CD4-positive, alpha-beta T cell (primary cell): ENCODE measurements around the gene HERPUD2. TPM values are rescaled to one million over a fixed set of nuclear protein-coding genes. Genes with fewer than 3 reads are reported as not detected.

Source experiments
- ATAC-seq: fragments of 200-7000 bp; cut with Tn5 transposase; one replicate; pipeline ENCODE4 v1.10.0; 2022; ENCODE audit warnings: mild to moderate bottlenecking; ENCODE audit not compliant: poor library complexity
- CTCF ChIA-PET: fragments of 350-600 bp; sonication (Branson Sonifier 250); formaldehyde crosslinking; loops from one replicate; lab custom pipeline; 2021; ENCODE audit warnings: antibody characterized with exemption, inconsistent platforms; lab: Charles Lee
- POLR2A ChIA-PET: fragments of 350-600 bp; sonication (Branson Sonifier 250); formaldehyde crosslinking; loops from one replicate; lab custom pipeline; 2021; ENCODE audit warnings: antibody characterized with exemption, inconsistent platforms; lab: Charles Lee
- DNase-seq, 14 experiments: peaks; one replicate each; pipeline ENCODE4 v3.0.0-alpha.2; 2013 to 2020; ENCODE audit warnings: mixed read lengths in 2 of 14
- H3K27ac ChIP-seq, 2 donors: one replicate each; pipeline versions ENCODE4 v1.5.1 to v1.7.0; 2013; ENCODE audit warnings: low read length in 2 of 2, low read depth in 1 of 2, mild to moderate bottlenecking in 1 of 2
- H3K27me3 ChIP-seq, 2 experiments: 1 replicate in 1 of 2; 2 replicates in 1 of 2; pipeline versions ENCODE4 v1.6.1 to v1.7.0; 2013; ENCODE audit warnings: low read length in 2 of 2, control low read depth in 1 of 2, mild to moderate bottlenecking in 1 of 2, moderate library complexity in 1 of 2; ENCODE audit not compliant: insufficient read depth in 2 of 2, control insufficient read depth in 1 of 2
- H3K36me3 ChIP-seq: one replicate; pipeline ENCODE4 v1.6.1; 2013; ENCODE audit warnings: low read length, control low read depth; ENCODE audit not compliant: insufficient read depth
- H3K4me1 ChIP-seq: one replicate; pipeline ENCODE4 v1.6.1; 2013; ENCODE audit warnings: low read length, control low read depth; ENCODE audit not compliant: insufficient read depth
- H3K4me3 ChIP-seq: one replicate; pipeline ENCODE4 v1.5.1; 2013; ENCODE audit warnings: mild to moderate bottlenecking, low read length, moderate library complexity
- H3K9me3 ChIP-seq, 2 experiments: 1 replicate in 1 of 2; 2 replicates in 1 of 2; pipeline versions ENCODE4 v1.6.1 to v1.7.0; 2013; ENCODE audit warnings: low read length in 2 of 2, mild to moderate bottlenecking in 2 of 2, control low read depth in 1 of 2, moderate library complexity in 1 of 2; ENCODE audit not compliant: control insufficient read depth in 1 of 2, insufficient read depth in 1 of 2
- H3K27ac Mint-ChIP-seq: one replicate; pipeline ENCODE4 v1.8.0; 2020; ENCODE audit warnings: mixed read lengths
- H3K27me3 Mint-ChIP-seq: one replicate; pipeline ENCODE4 v1.8.0; 2021; ENCODE audit warnings: mixed read lengths
- H3K36me3 Mint-ChIP-seq: one replicate; pipeline ENCODE4 v1.8.0; 2021; ENCODE audit warnings: low read depth, mixed read lengths
- H3K4me1 Mint-ChIP-seq: one replicate; pipeline ENCODE4 v1.8.0; 2021; ENCODE audit warnings: low read depth, mixed read lengths
- H3K4me3 Mint-ChIP-seq: one replicate; pipeline ENCODE4 v1.8.0; 2020; ENCODE audit warnings: mild to moderate bottlenecking, mixed read lengths
- H3K9me3 Mint-ChIP-seq: one replicate; pipeline ENCODE4 v1.8.0; 2020; ENCODE audit warnings: mixed read lengths
- intact Hi-C, 2 experiments: fragments of 100-400 bp; cut with DNase I in 1 of 2; cut with micrococcal nuclease in 1 of 2; formaldehyde crosslinking; loops; one replicate each; pipeline versions ENCODE4 v1.15.1 to v1.9.0; 2023 to 2025; cut with DNase I, micrococcal nuclease
- total RNA-seq, 174 experiments: library from RNA in 2 of 174; stranded (reverse) in 2 of 174; gene quantifications; one replicate each; pipeline ENCODE4 v1.2.3 and lab custom pipeline; 2021 to 2026
- TF ChIP-seq, protein P1 (sequence below): fragments of 200-600 bp; IDR thresholded peaks from one replicate; pipeline ENCODE4 v1.8.0; 2022; ENCODE audit warnings: antibody characterized with exemption, mild to moderate bottlenecking

Gene HERPUD2
- total RNA-seq, 2 experiments from 2014 or later, result 113 to 127 TPM

DNA sequence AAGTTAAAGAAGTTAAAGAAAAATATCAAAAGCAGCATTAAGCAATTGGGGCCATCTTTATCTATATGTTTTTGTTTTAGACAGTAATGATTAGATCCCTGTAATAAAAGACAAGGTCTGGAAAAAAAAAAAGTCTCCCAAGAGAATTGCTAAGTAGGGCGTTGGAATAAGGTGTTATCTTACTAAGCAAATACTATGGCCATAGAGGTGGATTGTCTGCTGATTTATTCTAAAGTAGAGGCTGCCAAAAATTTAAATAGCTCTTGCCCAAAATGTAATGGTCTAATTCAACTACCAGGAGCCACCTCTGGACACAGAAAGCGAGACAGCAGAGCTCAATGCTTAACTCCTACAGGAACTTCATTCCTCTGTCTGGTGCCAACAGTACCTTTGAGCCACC lies 71.6 kb downstream of the HERPUD2 start:
- ChIA-PET CTCF (interaction anchor here (2.2 to 2.3 kb wide), 2 partner anchors 11 to 49 kb away, joined by 7 to 20 read pairs; no protein-coding TSS in a partner anchor), POLR2A (interaction anchor here (0.9 kb wide), 1 partner anchor 72 kb away, joined by 3 read pairs; the partner anchor contains the start of gene HERPUD2)
- Histone ChIP-seq H3K4me1 (peaks cover 5% of the 10 kb centered on the region), H3K27ac (no peak overlapping the region), H3K4me3 (no peak overlapping the region), H3K9me3 (no peaks in the 10 kb centered on the region), H3K27me3 (no peaks in the 10 kb centered on the region), H3K36me3 (peaks cover 3% of the 10 kb centered on the region)
- ATAC-seq (no peak), DNase-seq (no peak)
- intact Hi-C loops, result loop anchor here (5.0 to 10.0 kb wide), 6 partner anchors 196 to 1299 kb away; no protein-coding TSS in a partner anchor
- Mint-ChIP-seq H3K27me3 (no peaks in the 10 kb centered on the region), H3K36me3 (peaks cover 6% of the 10 kb centered on the region), H3K9me3 (no peaks in the 10 kb centered on the region), H3K4me3 (no peak overlapping the region), H3K27ac (no peak overlapping the region), H3K4me1 (peaks cover 5% of the 10 kb centered on the region)
- TF ChIP-seq, protein P1, sequence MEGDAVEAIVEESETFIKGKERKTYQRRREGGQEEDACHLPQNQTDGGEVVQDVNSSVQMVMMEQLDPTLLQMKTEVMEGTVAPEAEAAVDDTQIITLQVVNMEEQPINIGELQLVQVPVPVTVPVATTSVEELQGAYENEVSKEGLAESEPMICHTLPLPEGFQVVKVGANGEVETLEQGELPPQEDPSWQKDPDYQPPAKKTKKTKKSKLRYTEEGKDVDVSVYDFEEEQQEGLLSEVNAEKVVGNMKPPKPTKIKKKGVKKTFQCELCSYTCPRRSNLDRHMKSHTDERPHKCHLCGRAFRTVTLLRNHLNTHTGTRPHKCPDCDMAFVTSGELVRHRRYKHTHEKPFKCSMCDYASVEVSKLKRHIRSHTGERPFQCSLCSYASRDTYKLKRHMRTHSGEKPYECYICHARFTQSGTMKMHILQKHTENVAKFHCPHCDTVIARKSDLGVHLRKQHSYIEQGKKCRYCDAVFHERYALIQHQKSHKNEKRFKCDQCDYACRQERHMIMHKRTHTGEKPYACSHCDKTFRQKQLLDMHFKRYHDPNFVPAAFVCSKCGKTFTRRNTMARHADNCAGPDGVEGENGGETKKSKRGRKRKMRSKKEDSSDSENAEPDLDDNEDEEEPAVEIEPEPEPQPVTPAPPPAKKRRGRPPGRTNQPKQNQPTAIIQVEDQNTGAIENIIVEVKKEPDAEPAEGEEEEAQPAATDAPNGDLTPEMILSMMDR, result no peak

DNA sequence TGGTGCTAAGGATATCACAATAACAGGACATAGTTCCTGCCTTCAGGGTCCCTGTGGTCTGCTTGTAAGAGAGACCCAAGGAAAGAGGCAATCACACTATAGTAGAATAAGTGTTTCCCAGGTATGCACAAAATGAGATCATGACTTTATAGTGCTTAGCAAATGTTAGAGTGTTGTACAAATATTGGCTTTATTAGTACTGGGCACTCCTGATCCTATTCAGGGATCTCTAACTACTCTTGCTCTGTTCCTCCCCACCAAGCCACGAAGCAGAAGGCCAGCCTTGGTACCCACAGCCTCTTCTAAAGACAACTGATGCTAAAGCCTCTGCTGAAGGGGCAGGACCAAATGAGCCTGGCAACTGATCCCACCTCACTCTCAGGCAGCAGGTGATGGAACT lies 75.1 kb downstream of the HERPUD2 start:
- no peaks in the 10 kb centered on the region for H3K9me3 ChIP-seq
- Mint-ChIP-seq H3K4me3 (no peak overlapping the region), H3K4me1 (peaks cover 5% of the 10 kb centered on the region), H3K9me3 (no peaks in the 10 kb centered on the region), H3K27ac (no peak overlapping the region), H3K27me3 (no peaks in the 10 kb centered on the region), H3K36me3 (no peaks in the 10 kb centered on the region)
- POLR2A ChIA-PET, result no interaction called here
- CTCF ChIA-PET, result no interaction called here
- no peak overlapping the region for H3K27ac ChIP-seq
- no peak overlapping the region for H3K4me3 ChIP-seq
- intact Hi-C loops, result loop anchor here (5.0 to 10.0 kb wide), 6 partner anchors 193 to 1295 kb away; no protein-coding TSS in a partner anchor
- ATAC-seq (no peak), DNase-seq (no peak)
- H3K4me1 ChIP-seq, result peaks cover 5% of the 10 kb centered on the region
- no peaks in the 10 kb centered on the region for H3K27me3 ChIP-seq
- H3K36me3 ChIP-seq, result no peaks in the 10 kb centered on the region
- TF ChIP-seq, protein P1, result no peak

DNA sequence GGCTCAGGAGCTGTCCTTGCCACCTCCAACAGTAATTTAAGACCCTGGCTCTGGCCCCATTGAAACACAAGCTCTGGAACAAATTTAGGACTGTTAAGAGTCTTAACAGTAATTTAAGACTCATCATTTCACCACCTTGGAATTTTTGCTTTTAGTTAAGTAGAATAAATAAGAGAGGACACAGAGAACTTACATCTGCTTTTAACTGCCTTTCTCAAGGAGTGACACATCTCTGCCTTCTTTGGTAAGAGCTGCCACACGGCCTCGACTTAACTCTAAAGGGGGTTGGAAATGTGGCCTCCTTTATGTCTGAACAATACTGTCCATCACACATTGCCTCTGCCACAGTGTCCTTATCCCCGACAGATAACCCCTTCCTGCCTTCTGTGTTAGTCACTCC lies 77.9 kb downstream of the HERPUD2 start:
- H3K36me3 ChIP-seq, result no peaks in the 10 kb centered on the region
- intact Hi-C loops, result no loop called here
- no peaks in the 10 kb centered on the region for H3K36me3 Mint-ChIP-seq
- ChIA-PET POLR2A (no interaction called here), CTCF (no interaction called here)
- DNase-seq (no peak), ATAC-seq (no peak)
- H3K27ac ChIP-seq, result no peak overlapping the region
- no peaks in the 10 kb centered on the region for H3K9me3 Mint-ChIP-seq
- H3K27me3 ChIP-seq, result no peaks in the 10 kb centered on the region
- H3K27ac Mint-ChIP-seq, result no peak overlapping the region
- H3K27me3 Mint-ChIP-seq, result no peaks in the 10 kb centered on the region
- H3K4me1 Mint-ChIP-seq, result no peaks in the 10 kb centered on the region
- no peaks in the 10 kb centered on the region for H3K9me3 ChIP-seq
- H3K4me3 ChIP-seq, result no peak overlapping the region
- no peaks in the 10 kb centered on the region for H3K4me1 ChIP-seq
- TF ChIP-seq, protein P1, result no peak
- H3K4me3 Mint-ChIP-seq, result no peak overlapping the region
